ENCODE data around the gene PPARA. TPM values are rescaled to one million over a fixed set of nuclear protein-coding genes. Genes with fewer than 3 reads are reported as not detected.

The PPARA gene
- total and polyA plus RNA-seq, 12 donors = 5.1 to 208 (median 37.4) TPM

GRCh38 chr22:46125816-46126765 is 24.2 kb upstream of the PPARA start:
- no peak overlapping the region for H3K27ac ChIP-seq
- H3K36me3 ChIP-seq (replicated peaks in 1 of 2) = no peaks in the 10 kb centered on the region
- peaks cover 15 to 32% of the 10 kb centered on the region in 2 donors for H3K4me1 ChIP-seq (replicated peaks in 1 of 2)
- H3K9me3 ChIP-seq (replicated peaks in 1 of 3) = no peaks in the 10 kb centered on the region
- no peak for TF ChIP-seq POLR2A (IDR thresholded peaks at IDR 0.05)
- TF ChIP-seq CTCF (IDR thresholded peaks at IDR 0.05) = no peak
- no peaks in the 10 kb centered on the region for H3K27me3 ChIP-seq
- H3K4me3 ChIP-seq = no peak overlapping the region
- 67 to 93% (median 86%) methylated on average over 2 to 33 of the region's 33 CpGs for WGBS, 4 donors
- peak in 2 of 7 donors; percentile 43 to 50 for DNase-seq
- intact Hi-C loops (cut with DNase I) = loop anchor here (2.0 to 10.0 kb wide), 3 partner anchors 129 to 416 kb away; partner anchors contain the start of gene CDPF1 (in 1 of the 2)

- H3K36me3 ChIP-seq (replicated peaks in 1 of 2) = no peaks in the 10 kb centered on the region
- WGBS, 4 donors = 96 to 98% (median 97%) methylated on average over 10 to 13 of the region's 13 CpGs
- TF ChIP-seq CTCF (IDR thresholded peaks at IDR 0.05) (no peak), POLR2A (IDR thresholded peaks at IDR 0.05) (no peak)
- H3K27ac ChIP-seq = no peak overlapping the region
- no peaks in the 10 kb centered on the region for H3K27me3 ChIP-seq
- no peaks in the 10 kb centered on the region for H3K9me3 ChIP-seq (replicated peaks in 1 of 3)
- no peak for DNase-seq
- H3K4me3 ChIP-seq = no peak overlapping the region
- H3K4me1 ChIP-seq (replicated peaks in 1 of 2) = peaks cover 15 to 32% of the 10 kb centered on the region in 2 donors
- intact Hi-C loops (cut with DNase I) = loop anchor here (2.0 to 10.0 kb wide), 3 partner anchors 128 to 415 kb away; partner anchors contain the start of gene CDPF1 (in 1 of the 2)
These were observed 23.4 kb upstream of the PPARA start for GRCh38 chr22:46126853-46127385.

- DNase-seq = no peak
- intact Hi-C loops (cut with DNase I) = loop anchor here (2.0 to 10.0 kb wide), 3 partner anchors 127 to 415 kb away; partner anchors contain the start of gene CDPF1 (in 1 of the 2)
- H3K4me3 ChIP-seq = no peak overlapping the region
- no peaks in the 10 kb centered on the region for H3K27me3 ChIP-seq
- H3K9me3 ChIP-seq (replicated peaks in 1 of 3) = no peaks in the 10 kb centered on the region
- TF ChIP-seq POLR2A (IDR thresholded peaks at IDR 0.05) (no peak), CTCF (IDR thresholded peaks at IDR 0.05) (no peak)
- WGBS, 4 donors = 92 to 100% (median 95%) methylated on average over 6 to 10 of the region's 10 CpGs
- H3K27ac ChIP-seq = no peak overlapping the region
- no peaks in the 10 kb centered on the region for H3K36me3 ChIP-seq (replicated peaks in 1 of 2)
- H3K4me1 ChIP-seq (replicated peaks in 1 of 2) = peaks cover 15 to 30% of the 10 kb centered on the region in 2 donors
These were observed 22.8 kb upstream of the PPARA start for GRCh38 chr22:46127556-46127955.

- H3K36me3 ChIP-seq (replicated peaks in 1 of 2) = no peaks in the 10 kb centered on the region
- intact Hi-C loops (cut with DNase I) = loop anchor here (5.0 to 10.0 kb wide), 2 partner anchors 126 to 414 kb away; partner anchors contain the start of gene CDPF1 (in 1 of the 2)
- no peaks in the 10 kb centered on the region for H3K9me3 ChIP-seq (replicated peaks in 1 of 3)
- peaks cover 20 to 28% of the 10 kb centered on the region in 2 donors for H3K4me1 ChIP-seq (replicated peaks in 1 of 2)
- no peak for TF ChIP-seq CTCF (IDR thresholded peaks at IDR 0.05)
- no peak for TF ChIP-seq POLR2A (IDR thresholded peaks at IDR 0.05)
- 93 to 95% (median 94%) methylated on average over 7 to 12 of the region's 12 CpGs for WGBS, 4 donors
- H3K27me3 ChIP-seq = no peaks in the 10 kb centered on the region
- DNase-seq = no peak
- peak overlapping the region in 1 of 5 donors; percentile 94 for H3K27ac ChIP-seq
- H3K4me3 ChIP-seq = no peak overlapping the region
These were observed 21.7 kb upstream of the PPARA start for GRCh38 chr22:46128606-46129005.
